Lower lobe of right lung (tissue), 2 donors: ENCODE data around the gene SBF1. TPM values are rescaled to one million over a fixed set of nuclear protein-coding genes. Genes with fewer than 3 reads are reported as not detected.

Source experiments
- ATAC-seq, 2 donors: fragments of 200-7000 bp; cut with Tn5 transposase; one replicate each; pipeline ENCODE4 v1.9.1; 2020 to 2022; ENCODE audit warnings: mild to moderate bottlenecking in 2 of 2, moderate library complexity in 2 of 2
- DNase-seq: peaks from one replicate; pipeline ENCODE4 v3.0.0-alpha.2; 2020
- H3K27ac ChIP-seq: fragments of 200-600 bp; one replicate; pipeline ENCODE4 v1.8.0; 2022
- H3K27me3 ChIP-seq: fragments of 200-600 bp; one replicate; pipeline ENCODE4 v1.8.0; 2022; ENCODE audit warnings: low read depth
- H3K36me3 ChIP-seq: fragments of 200-600 bp; one replicate; pipeline ENCODE4 v1.8.0; 2022; ENCODE audit warnings: mild to moderate bottlenecking
- H3K4me1 ChIP-seq: fragments of 200-600 bp; one replicate; pipeline ENCODE4 v1.8.0; 2022
- H3K4me3 ChIP-seq: fragments of 200-600 bp; one replicate; pipeline ENCODE4 v1.8.0; 2022; ENCODE audit warnings: mild to moderate bottlenecking
- H3K9me3 ChIP-seq: fragments of 200-600 bp; one replicate; pipeline ENCODE4 v1.8.0; 2022
- CTCF ChIP-seq: fragments of 200-600 bp; IDR thresholded peaks from one replicate; pipeline ENCODE4 v1.8.0; 2022; ENCODE audit warnings: antibody characterized with exemption, mild to moderate bottlenecking
- intact Hi-C: fragments of 100-400 bp; cut with DNase I; formaldehyde crosslinking; loops from one replicate; pipeline ENCODE4 v1.11.0; 2022
- total RNA-seq: library from RNA; stranded (reverse); fragmentation: NEBNext Ultra II Directional; extraction: Animal tissue kit (Norgen Biotek cat#: 25700); gene quantifications from one replicate; pipeline ENCODE4 v1.2.1, GENCODE V29; 2021
- donor health status: DM: no; HTN: yes; CAD: no; lungs with severe emphysema.

Gene SBF1
- total RNA-seq, 1 donor from 2014 or later = 59.0 TPM

GRCh38 chr22:50489363-50490243, 14.8 kb upstream of the SBF1 start:
- DNase-seq = no peak
- no peak for ATAC-seq
- Histone ChIP-seq H3K4me3 (no peak overlapping the region), H3K27me3 (peaks cover 12% of the 10 kb centered on the region), H3K9me3 (no peaks in the 10 kb centered on the region), H3K36me3 (no peaks in the 10 kb centered on the region), H3K4me1 (no peaks in the 10 kb centered on the region), H3K27ac (no peak overlapping the region)
- intact Hi-C loops = no loop called here
- TF ChIP-seq CTCF = no peak

- intact Hi-C loops = no loop called here
- no peak for TF ChIP-seq CTCF
- DNase-seq (no peak), ATAC-seq (no peak)
- Histone ChIP-seq H3K4me1 (no peaks in the 10 kb centered on the region), H3K36me3 (no peaks in the 10 kb centered on the region), H3K27me3 (peaks cover 18% of the 10 kb centered on the region), H3K9me3 (no peaks in the 10 kb centered on the region), H3K27ac (no peak overlapping the region), H3K4me3 (no peak overlapping the region)
These were observed 14.1 kb upstream of the SBF1 start for GRCh38 chr22:50488886-50489285.

GRCh38 chr22:50488006-50488677, 13.3 kb upstream of the SBF1 start:
- no peak for TF ChIP-seq CTCF
- Histone ChIP-seq H3K36me3 (no peaks in the 10 kb centered on the region), H3K4me3 (no peak overlapping the region), H3K4me1 (no peaks in the 10 kb centered on the region), H3K9me3 (no peaks in the 10 kb centered on the region), H3K27me3 (peaks cover 26% of the 10 kb centered on the region), H3K27ac (no peak overlapping the region)
- ATAC-seq = no peak
- intact Hi-C loops = no loop called here
- no peak for DNase-seq

- no peaks in the 10 kb centered on the region for H3K36me3 ChIP-seq
- TF ChIP-seq CTCF = no peak
- H3K27me3 ChIP-seq = peaks cover 32% of the 10 kb centered on the region
- no peak overlapping the region for H3K4me3 ChIP-seq
- intact Hi-C loops = no loop called here
- peaks cover 5% of the 10 kb centered on the region for H3K4me1 ChIP-seq
- H3K27ac ChIP-seq = no peak overlapping the region
- no peak for DNase-seq
- no peak for ATAC-seq
- H3K9me3 ChIP-seq = no peaks in the 10 kb centered on the region
These were observed 12.6 kb upstream of the SBF1 start for GRCh38 chr22:50487290-50488005.

GRCh38 chr22:50486561-50487289, 11.9 kb upstream of the SBF1 start, which contains the start of gene MIOX:
TSS of gene MIOX (plus strand) at chr22:50486859. CDS start at chr22:50486898, 39 bp downstream.
- ATAC-seq (no peak), DNase-seq (no peak)
- no peak for TF ChIP-seq CTCF
- H3K27ac ChIP-seq = no peak within 1 kb of the TSS
- H3K4me3 ChIP-seq = no peak within 1 kb of the TSS
- intact Hi-C loops = no loop called here
- peaks cover 40% of the 10 kb centered on the region for H3K27me3 ChIP-seq
- peaks cover 12% of the 10 kb centered on the region for H3K4me1 ChIP-seq
- no peaks in the 10 kb centered on the region for H3K9me3 ChIP-seq
- H3K36me3 ChIP-seq = no peaks in the 10 kb centered on the region
